Cerebellar cortex (tissue), 1 donor: ENCODE data around the gene DOK7.

Experiments
- DNase-seq: peaks from one replicate; pipeline ENCODE4 v3.0.0-alpha.2; 2015; ENCODE audit warnings: low spot score

DOK7 gene

GRCh38 chr4:3475713-3476260 is 12.7 kb downstream of the DOK7 start:
- no peak for DNase-seq

GRCh38 chr4:3476341-3476747 is 13.2 kb downstream of the DOK7 start:
- no peak for DNase-seq

- no peak for DNase-seq
Observed at GRCh38 chr4:3476936-3477749, 14.0 kb downstream of the DOK7 start.

- no peak for DNase-seq
Observed at GRCh38 chr4:3477750-3478430, 14.8 kb downstream of the DOK7 start.

GRCh38 chr4:3478446-3479357 is 15.6 kb downstream of the DOK7 start:
- no peak for DNase-seq

GRCh38 chr4:3479358-3480101 is 16.4 kb downstream of the DOK7 start:
- no peak for DNase-seq

GRCh38 chr4:3480528-3481112 is 17.5 kb downstream of the DOK7 start:
- DNase-seq, result peak; percentile 81

GRCh38 chr4:3481113-3481531 is 18.0 kb downstream of the DOK7 start:
- DNase-seq, result no peak

GRCh38 chr4:3481783-3482393 is 18.8 kb downstream of the DOK7 start:
- DNase-seq, result no peak

GRCh38 chr4:3482707-3483106 is 19.6 kb downstream of the DOK7 start:
- no peak for DNase-seq

- DNase-seq, result no peak
Observed at GRCh38 chr4:3483471-3483921, 20.4 kb downstream of the DOK7 start.

GRCh38 chr4:3484057-3484973 is 21.2 kb downstream of the DOK7 start:
- peak; percentile 54 for DNase-seq

GRCh38 chr4:3485011-3485791 is 22.1 kb downstream of the DOK7 start:
- no peak for DNase-seq

- DNase-seq, result no peak
Observed at GRCh38 chr4:3485886-3486540, 22.9 kb downstream of the DOK7 start.

- no peak for DNase-seq
Observed at GRCh38 chr4:3486541-3487540, 23.7 kb downstream of the DOK7 start.

GRCh38 chr4:3487861-3488260 is 24.8 kb downstream of the DOK7 start:
- peak; percentile 38 for DNase-seq

- no peak for DNase-seq
Observed at GRCh38 chr4:3488820-3489219, 25.7 kb downstream of the DOK7 start.
